GM19099 (cell line): ENCODE measurements around the gene LBX2.

ENCODE experiments used
- POLR2A ChIP-seq: IDR thresholded peaks from 3 replicates; pipeline ENCODE4 v1.6.1; 2011; ENCODE audit warnings: low read depth; ENCODE audit not compliant: insufficient read length; ENCODE audit errors: extremely low read depth

Gene LBX2

DNA sequence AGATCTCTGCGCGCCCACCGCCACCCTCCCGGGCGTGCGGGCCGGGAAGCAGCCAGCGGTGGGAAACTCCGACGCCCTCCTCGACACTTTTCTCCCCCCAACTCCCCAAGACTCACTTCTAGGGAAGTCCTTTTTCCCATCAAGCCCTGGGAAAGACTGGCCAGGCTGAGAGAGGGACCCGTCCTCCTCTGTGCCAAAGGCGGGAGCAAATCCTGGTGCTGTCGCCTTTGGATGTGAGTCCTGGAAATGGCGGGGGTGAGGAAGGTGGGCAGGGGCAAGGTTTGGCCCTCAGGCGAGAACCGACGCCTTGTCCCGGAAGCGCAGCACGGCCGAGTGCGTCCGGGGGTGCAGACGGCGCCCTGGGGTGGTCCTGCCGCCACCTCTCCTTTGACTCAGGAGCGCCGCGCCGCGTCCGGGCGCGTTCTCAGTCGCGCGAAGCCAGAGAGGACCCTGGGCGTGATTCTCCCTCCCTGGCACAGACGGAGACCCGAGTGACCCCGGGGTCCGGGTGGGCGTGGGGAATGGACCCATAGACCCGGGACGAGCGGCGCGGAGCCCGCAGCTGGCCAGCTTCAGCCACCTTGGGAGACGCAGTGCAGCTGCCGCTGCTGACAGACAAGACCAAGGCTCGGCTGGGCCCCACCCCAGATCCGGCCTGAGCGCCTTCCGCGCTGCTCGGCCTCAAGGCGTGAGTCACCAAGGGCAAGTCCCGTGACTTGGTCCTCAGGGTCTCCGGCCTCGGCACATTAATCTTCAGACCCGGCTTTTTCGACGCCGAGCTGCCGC is 3.5 kb upstream of the LBX2 start:
- peak; percentile 88 for TF ChIP-seq POLR2A

- no peak for TF ChIP-seq POLR2A
Measured at GRCh38 chr2:74502147-74502719, 2.8 kb upstream of the LBX2 start.

GRCh38 chr2:74501335-74502071 is 2.1 kb upstream of the LBX2 start:
- no peak for TF ChIP-seq POLR2A

DNA sequence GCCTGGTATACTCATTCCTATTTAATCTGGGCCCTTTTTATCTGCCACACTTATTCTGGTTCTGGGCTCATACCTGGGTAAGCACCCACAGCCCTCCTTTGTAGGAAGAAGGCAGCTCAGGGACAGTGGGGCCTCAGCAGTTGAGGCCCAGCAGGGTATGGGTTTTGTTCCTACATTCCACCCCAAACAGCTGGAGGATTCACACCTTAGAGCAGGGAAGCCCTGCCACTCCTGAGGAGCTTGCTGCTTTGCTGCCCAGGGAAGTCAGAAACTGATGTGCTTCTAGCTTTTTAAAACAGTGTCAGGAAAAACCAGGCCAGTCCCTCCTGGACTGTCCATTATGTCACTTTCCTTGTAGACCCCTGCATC is 1.2 kb upstream of the LBX2 start:
- TF ChIP-seq POLR2A, result no peak

DNA sequence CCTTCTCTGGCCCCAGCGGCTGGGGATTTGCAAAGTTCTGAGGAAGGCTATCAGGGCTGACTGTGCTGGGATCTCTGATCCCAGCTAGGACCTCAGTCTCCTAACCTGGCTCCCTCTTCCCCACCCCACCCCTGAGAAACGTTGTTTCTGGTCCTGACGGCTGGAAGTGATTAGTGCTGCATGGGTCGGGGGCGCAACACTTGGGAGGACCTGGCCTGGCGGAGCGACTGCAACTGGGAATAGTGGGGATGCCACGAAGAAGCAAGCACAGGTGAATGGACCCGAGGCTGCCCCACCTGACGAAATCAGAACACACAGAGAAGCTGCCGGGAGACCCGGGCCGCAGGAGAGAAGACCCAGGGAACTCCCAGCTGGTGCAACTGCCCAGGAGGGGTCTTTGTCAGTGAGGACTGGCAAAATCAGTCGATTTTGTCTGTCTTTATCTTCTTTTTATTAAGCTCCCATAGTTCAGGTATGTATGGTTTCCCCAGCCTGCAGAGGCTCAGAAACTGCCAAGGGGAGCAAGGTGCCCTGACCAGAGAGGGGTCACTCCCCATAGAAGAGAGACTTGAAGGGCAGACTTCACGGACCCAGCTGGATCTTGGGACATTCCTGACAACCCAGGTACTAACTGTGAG is 656 bp upstream of the LBX2 start:
- no peak for TF ChIP-seq POLR2A

GRCh38 chr2:74498500-74499266 is 720 bp downstream of the LBX2 start:
- no peak for TF ChIP-seq POLR2A

DNA sequence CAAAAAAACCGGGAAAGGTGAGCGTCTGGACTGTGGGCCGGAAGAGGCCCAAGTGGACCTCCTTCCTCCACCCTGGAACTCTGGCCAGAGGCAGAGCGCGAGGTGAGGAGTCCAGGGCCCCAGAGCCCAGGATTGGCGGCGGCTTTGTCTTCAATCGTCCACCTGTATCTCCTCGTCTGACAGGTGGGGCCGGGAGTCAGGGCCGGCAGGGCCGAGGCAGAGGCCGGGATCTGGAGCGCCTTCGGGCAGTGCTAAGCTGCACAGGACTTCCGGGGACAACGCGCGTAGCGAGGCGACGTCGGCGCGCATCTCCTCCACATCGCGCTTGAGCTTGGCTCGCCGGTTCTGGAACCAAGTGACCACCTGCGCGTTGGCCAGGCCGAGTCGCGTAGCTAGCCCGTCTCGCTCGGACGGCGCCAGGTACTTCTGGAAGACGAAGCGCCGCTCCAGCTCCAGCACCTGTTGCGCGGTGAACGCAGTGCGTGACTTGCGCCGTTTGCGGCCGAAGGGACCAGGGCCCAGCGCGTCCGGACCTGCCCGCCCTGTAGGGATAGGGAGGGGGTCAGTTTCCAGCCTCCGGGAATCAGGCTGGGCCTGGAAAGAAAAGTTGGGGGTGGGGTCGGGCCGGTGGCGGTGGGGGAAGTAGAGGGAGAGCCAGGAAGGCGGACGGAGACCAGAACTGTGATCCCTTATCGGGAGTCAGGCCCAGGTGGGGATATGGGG is 1.5 kb downstream of the LBX2 start:
- TF ChIP-seq POLR2A, result no peak

DNA sequence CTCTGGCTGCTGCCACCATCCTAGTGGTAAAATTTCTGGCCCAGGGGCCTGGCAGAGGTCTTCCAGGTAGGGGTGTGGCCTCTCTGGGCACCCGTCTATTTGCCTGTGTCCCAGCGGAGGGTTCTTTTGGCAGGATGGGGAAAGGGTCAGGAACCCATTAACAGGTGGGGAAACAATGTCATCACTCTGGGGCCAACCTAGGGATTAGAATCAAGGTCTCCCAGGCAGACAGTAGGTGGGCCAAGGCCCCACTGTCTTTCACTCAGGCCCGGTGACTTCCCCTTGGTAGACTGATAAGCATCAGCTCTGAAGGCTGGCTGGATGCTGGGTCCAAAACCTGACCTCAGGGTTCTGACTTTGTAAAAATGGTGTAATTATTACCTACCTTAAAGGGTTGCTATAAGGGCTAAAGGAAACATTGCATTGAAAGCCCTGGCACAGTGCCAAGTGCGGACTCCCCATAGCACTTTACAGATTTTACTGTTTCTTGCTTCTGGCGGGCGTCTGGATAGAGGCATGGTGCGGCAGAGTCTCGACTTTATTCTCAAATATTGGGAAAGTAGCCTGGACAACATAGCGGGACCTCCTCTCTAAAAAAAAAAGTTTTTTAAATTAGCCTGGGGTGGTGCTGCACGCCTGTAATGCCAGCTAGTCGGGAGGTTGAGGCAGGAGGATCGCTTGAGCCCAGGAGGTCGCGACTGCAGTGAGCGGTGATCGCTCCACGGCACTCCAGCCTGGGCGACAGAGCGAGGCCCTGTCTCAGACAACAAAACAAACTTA is 2.2 kb downstream of the LBX2 start:
- TF ChIP-seq POLR2A, result no peak

DNA sequence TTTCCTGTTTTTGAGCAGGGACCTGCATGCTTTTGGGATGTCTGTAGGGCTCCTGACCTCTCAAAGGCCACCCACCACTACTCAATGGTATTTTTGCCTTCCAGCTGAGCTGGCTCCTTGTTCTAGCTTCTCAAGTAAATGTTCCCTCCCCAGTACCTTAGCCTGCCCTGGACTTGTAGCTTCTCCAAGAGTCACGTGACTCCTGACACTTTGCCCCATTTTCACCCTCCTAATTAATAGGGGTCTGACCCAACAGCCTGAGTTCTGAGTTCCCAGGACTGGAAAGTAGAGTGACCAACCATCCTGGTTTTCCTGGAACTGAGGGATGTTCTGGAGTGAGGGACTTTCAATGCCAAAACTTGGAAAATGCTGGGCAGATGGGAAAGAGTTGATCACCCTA is 4.0 kb downstream of the LBX2 start:
- TF ChIP-seq POLR2A, result no peak

GRCh38 chr2:74493546-74493945 is 5.9 kb downstream of the LBX2 start:
- no peak for TF ChIP-seq POLR2A

- no peak for TF ChIP-seq POLR2A
Measured at GRCh38 chr2:74491648-74492544, 7.5 kb downstream of the LBX2 start.

DNA sequence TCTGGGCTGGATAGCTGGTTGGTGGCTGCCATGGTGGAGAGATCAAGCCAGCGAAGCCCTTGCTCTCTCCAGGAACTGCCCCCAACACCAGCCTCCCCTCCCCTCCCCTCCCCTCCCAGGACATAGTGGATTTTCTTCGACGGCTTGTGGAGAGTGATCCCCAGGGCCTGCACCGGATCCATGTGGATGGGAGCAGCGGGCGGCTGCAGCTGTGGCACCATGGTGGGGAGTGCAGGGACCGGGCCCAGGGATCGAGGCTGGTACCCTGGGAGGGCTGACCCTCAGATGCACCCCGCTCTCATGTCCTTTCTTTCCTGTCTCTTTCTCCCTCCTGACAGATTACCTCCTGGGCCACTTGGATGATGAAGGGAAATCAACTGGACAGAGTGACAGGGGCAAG is 9.5 kb downstream of the LBX2 start:
- no peak for TF ChIP-seq POLR2A
